ENCODE data around the gene C11orf16.
A peak's percentile ranks its signal among the peaks of the same experiment; 100 is the strongest.

C11orf16 gene

GRCh38 chr11:8928981-8929615 lies 3.6 kb downstream of the C11orf16 start (continued):
- TF ChIP-seq, protein P1, sequence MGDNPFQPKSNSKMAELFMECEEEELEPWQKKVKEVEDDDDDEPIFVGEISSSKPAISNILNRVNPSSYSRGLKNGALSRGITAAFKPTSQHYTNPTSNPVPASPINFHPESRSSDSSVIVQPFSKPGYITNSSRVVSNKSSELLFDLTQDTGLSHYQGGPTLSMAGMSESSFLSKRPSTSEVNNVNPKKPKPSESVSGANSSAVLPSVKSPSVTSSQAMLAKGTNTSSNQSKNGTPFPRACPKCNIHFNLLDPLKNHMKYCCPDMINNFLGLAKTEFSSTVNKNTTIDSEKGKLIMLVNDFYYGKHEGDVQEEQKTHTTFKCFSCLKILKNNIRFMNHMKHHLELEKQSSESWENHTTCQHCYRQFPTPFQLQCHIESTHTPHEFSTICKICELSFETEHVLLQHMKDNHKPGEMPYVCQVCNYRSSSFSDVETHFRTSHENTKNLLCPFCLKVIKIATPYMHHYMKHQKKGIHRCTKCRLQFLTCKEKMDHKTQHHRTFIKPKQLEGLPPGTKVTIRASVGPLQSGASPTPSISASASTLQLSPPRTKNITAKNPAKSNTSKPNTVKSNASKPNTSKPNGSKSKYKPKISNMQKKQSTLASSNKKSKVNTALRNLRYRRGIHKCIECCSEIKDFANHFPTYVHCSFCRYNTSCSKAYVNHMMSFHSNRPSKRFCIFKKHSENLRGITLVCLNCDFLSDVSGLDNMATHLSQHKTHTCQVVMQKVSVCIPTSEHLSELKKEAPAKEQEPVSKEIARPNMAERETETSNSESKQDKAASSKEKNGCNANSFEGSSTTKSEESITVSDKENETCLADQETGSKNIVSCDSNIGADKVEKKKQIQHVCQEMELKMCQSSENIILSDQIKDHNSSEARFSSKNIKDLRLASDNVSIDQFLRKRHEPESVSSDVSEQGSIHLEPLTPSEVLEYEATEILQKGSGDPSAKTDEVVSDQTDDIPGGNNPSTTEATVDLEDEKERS (tag by site-specific recombination; IDR thresholded peaks at IDR 0.05), result no peak

- no peaks in the 10 kb centered on the region for H3K9me3 ChIP-seq (ENCODE audit: control insufficient read depth, insufficient read depth, low read depth, low read length)
- TF ChIP-seq ZFP37 (tag by site-specific recombination; IDR thresholded peaks at IDR 0.05), result no peak
- TF ChIP-seq, protein P2, sequence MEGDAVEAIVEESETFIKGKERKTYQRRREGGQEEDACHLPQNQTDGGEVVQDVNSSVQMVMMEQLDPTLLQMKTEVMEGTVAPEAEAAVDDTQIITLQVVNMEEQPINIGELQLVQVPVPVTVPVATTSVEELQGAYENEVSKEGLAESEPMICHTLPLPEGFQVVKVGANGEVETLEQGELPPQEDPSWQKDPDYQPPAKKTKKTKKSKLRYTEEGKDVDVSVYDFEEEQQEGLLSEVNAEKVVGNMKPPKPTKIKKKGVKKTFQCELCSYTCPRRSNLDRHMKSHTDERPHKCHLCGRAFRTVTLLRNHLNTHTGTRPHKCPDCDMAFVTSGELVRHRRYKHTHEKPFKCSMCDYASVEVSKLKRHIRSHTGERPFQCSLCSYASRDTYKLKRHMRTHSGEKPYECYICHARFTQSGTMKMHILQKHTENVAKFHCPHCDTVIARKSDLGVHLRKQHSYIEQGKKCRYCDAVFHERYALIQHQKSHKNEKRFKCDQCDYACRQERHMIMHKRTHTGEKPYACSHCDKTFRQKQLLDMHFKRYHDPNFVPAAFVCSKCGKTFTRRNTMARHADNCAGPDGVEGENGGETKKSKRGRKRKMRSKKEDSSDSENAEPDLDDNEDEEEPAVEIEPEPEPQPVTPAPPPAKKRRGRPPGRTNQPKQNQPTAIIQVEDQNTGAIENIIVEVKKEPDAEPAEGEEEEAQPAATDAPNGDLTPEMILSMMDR (tag by site-specific recombination; IDR thresholded peaks at IDR 0.05), result no peak
- TF ChIP-seq ZNF423 (tag by site-specific recombination; IDR thresholded peaks at IDR 0.05), result no peak
- TF ChIP-seq ZNF830 (tag by site-specific recombination; IDR thresholded peaks at IDR 0.05; ENCODE audit: low read depth), result no peak
- H3K4me3 ChIP-seq (ENCODE audit: low read depth, low read length), result no peak overlapping the region
- no peak overlapping the region for H3K27ac ChIP-seq (ENCODE audit: extremely low read depth, low read depth, low read length)
- ChIA-PET CTCF (no interaction called here), POLR2A (no interaction called here)
- H3K4me1 ChIP-seq (ENCODE audit: control insufficient read depth, insufficient read depth, low read length), result no peaks in the 10 kb centered on the region
- H3K36me3 ChIP-seq (ENCODE audit: control insufficient read depth in 2 of 2, insufficient read depth in 1 of 2, low read length in 2 of 2), result peaks cover 0 to 38% of the 10 kb centered on the region in 2 experiments; a peak in 1 of 3 replicates
Measured at GRCh38 chr11:8928205-8928604, 4.5 kb downstream of the C11orf16 start.

- H3K36me3 ChIP-seq (ENCODE audit: control insufficient read depth in 2 of 2, insufficient read depth in 1 of 2, low read length in 2 of 2), result peaks cover 0 to 47% of the 10 kb centered on the region in 2 experiments; a peak in 1 of 3 replicates
- H3K4me3 ChIP-seq (ENCODE audit: low read depth, low read length), result no peak overlapping the region
- no peaks in the 10 kb centered on the region for H3K4me1 ChIP-seq (ENCODE audit: control insufficient read depth, insufficient read depth, low read length)
- CTCF ChIA-PET, result no interaction called here
- H3K27ac ChIP-seq (ENCODE audit: extremely low read depth, low read depth, low read length), result no peak overlapping the region
- TF ChIP-seq MEIS1 (CRISPR knock-in tag; IDR thresholded peaks at IDR 0.05; ENCODE audit: borderline replicate concordance) (no peak), HOXA7 (CRISPR knock-in tag; IDR thresholded peaks at IDR 0.05; ENCODE audit: borderline replicate concordance) (no peak)
- TF ChIP-seq, protein P3, sequence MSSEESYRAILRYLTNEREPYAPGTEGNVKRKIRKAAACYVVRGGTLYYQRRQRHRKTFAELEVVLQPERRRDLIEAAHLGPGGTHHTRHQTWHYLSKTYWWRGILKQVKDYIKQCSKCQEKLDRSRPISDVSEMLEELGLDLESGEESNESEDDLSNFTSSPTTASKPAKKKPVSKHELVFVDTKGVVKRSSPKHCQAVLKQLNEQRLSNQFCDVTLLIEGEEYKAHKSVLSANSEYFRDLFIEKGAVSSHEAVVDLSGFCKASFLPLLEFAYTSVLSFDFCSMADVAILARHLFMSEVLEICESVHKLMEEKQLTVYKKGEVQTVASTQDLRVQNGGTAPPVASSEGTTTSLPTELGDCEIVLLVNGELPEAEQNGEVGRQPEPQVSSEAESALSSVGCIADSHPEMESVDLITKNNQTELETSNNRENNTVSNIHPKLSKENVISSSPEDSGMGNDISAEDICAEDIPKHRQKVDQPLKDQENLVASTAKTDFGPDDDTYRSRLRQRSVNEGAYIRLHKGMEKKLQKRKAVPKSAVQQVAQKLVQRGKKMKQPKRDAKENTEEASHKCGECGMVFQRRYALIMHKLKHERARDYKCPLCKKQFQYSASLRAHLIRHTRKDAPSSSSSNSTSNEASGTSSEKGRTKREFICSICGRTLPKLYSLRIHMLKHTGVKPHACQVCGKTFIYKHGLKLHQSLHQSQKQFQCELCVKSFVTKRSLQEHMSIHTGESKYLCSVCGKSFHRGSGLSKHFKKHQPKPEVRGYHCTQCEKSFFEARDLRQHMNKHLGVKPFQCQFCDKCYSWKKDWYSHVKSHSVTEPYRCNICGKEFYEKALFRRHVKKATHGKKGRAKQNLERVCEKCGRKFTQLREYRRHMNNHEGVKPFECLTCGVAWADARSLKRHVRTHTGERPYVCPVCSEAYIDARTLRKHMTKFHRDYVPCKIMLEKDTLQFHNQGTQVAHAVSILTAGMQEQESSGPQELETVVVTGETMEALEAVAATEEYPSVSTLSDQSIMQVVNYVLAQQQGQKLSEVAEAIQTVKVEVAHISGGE (tag by site-specific recombination; conservative IDR thresholded peaks at IDR 0.05; ENCODE audit: low read depth), result 0 out of 2 replicates have a peak, but pooled peaks have one; percentile 32
- POLR2A ChIA-PET, result no interaction called here
- H3K9me3 ChIP-seq (ENCODE audit: control insufficient read depth, insufficient read depth, low read depth, low read length), result no peaks in the 10 kb centered on the region
Measured at GRCh38 chr11:8927233-8927632, 5.5 kb downstream of the C11orf16 start.

DNA sequence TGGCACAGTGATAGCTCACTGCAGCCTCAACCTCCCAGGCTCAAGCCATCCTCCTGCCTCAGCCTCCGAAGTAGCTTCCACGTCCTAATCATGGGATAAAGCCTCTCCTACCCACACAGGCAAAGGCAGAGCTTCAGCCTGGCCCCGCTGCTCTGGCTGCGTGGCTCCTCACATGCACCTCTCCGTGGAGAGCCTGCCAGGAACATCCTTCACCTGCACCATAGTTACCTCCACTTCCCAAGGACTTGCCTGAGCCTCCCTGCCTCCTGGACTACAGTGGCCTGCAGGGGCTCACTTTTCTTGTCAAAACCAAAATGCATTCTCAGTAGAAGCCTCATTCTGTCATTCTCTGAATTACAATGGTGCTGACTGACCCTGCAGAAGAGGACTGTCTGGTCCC lies 6.5 kb downstream of the C11orf16 start:
- POLR2A ChIA-PET, result interaction anchor here (1.4 kb wide), 1 partner anchor 9 kb away, joined by 3 read pairs; no protein-coding TSS in a partner anchor
- TF ChIP-seq ZNF776 (tag by site-specific recombination; IDR thresholded peaks at IDR 0.05; ENCODE audit: borderline replicate concordance) (no peak), ZBTB17 (tag by site-specific recombination; IDR thresholded peaks at IDR 0.05) (no peak), SALL2 (tag by site-specific recombination; IDR thresholded peaks at IDR 0.05; ENCODE audit: borderline replicate concordance) (no peak), ZNF529 (tag by site-specific recombination; IDR thresholded peaks at IDR 0.05; ENCODE audit: insufficient replicate concordance) (no peak), ZNF677 (tag by site-specific recombination; IDR thresholded peaks at IDR 0.05) (no peak), HOXA7 (CRISPR knock-in tag; IDR thresholded peaks at IDR 0.05; ENCODE audit: borderline replicate concordance) (no peak), ZEB2 (tag by site-specific recombination; IDR thresholded peaks at IDR 0.05) (no peak), ZNF707 (tag by site-specific recombination; IDR thresholded peaks at IDR 0.05) (no peak), ZBTB21 (tag by site-specific recombination; IDR thresholded peaks at IDR 0.05) (no peak)
- TF ChIP-seq, protein P4, sequence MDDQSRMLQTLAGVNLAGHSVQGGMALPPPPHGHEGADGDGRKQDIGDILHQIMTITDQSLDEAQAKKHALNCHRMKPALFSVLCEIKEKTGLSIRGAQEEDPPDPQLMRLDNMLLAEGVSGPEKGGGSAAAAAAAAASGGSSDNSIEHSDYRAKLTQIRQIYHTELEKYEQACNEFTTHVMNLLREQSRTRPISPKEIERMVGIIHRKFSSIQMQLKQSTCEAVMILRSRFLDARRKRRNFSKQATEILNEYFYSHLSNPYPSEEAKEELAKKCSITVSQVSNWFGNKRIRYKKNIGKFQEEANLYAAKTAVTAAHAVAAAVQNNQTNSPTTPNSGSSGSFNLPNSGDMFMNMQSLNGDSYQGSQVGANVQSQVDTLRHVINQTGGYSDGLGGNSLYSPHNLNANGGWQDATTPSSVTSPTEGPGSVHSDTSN (CRISPR knock-in tag; IDR thresholded peaks at IDR 0.05), result no peak

More for the DNA sequence above, 6.5 kb downstream of the C11orf16 start:
- no peak overlapping the region for H3K27ac ChIP-seq (ENCODE audit: extremely low read depth, low read depth, low read length)
- H3K4me1 ChIP-seq (ENCODE audit: control insufficient read depth, insufficient read depth, low read length), result no peaks in the 10 kb centered on the region
- no peaks in the 10 kb centered on the region for H3K9me3 ChIP-seq (ENCODE audit: control insufficient read depth, insufficient read depth, low read depth, low read length)
- CTCF ChIA-PET, result interaction anchor here (1.2 to 1.4 kb wide), 2 partner anchors 11 to 33 kb away, joined by 4 to 7 read pairs; no protein-coding TSS in a partner anchor
- H3K36me3 ChIP-seq (ENCODE audit: control insufficient read depth in 2 of 2, insufficient read depth in 1 of 2, low read length in 2 of 2), result peaks cover 0 to 57% of the 10 kb centered on the region in 2 experiments; a peak in 1 of 3 replicates
- no peak overlapping the region for H3K4me3 ChIP-seq (ENCODE audit: low read depth, low read length)

Data from HEK293 (cell line).